Fibroblast of lung (primary cell): ENCODE data around the gene LGR4. TPM values are rescaled to one million over a fixed set of nuclear protein-coding genes. Genes with fewer than 3 reads are reported as not detected.

Experiments used
- DNase-seq, 2 donors: peaks; one replicate each; pipeline versions ENCODE4 v3.0.0 to v3.0.0-alpha.2; 2010; ENCODE audit warnings: low read depth in 2 of 2
- H2AFZ ChIP-seq: 2 replicates; pipeline ENCODE4 v1.5.1; 2012; ENCODE audit warnings: low read length, control low read depth, inconsistent platforms
- H3K27ac ChIP-seq: 2 replicates; pipeline ENCODE4 v1.5.1; 2011; ENCODE audit warnings: low read length, control low read depth; ENCODE audit not compliant: insufficient read depth
- H3K27me3 ChIP-seq: 2 replicates; pipeline ENCODE4 v1.5.1; 2011; ENCODE audit warnings: mild to moderate bottlenecking, low read length; ENCODE audit not compliant: control insufficient read depth, insufficient read depth
- H3K36me3 ChIP-seq: 2 replicates; pipeline ENCODE4 v1.5.1; 2011; ENCODE audit warnings: low read length; ENCODE audit not compliant: control insufficient read depth, insufficient read depth
- H3K4me1 ChIP-seq: 2 replicates; pipeline ENCODE4 v1.5.1; 2011; ENCODE audit warnings: low read length; ENCODE audit not compliant: control insufficient read depth, insufficient read depth; ENCODE audit errors: extremely low read depth
- H3K4me2 ChIP-seq: 2 replicates; pipeline ENCODE4 v1.5.1; 2011; ENCODE audit warnings: low read length, control low read depth; ENCODE audit not compliant: insufficient read depth; ENCODE audit errors: extremely low read depth
- H3K4me3 ChIP-seq, 4 experiments: fragments of 200-600 bp in 1 of 4; sonication (generic) in 1 of 4; replicated peaks in 1 of 4; 2 replicates each; pipeline ENCODE4 v1.5.1; 2011 to 2016; ENCODE audit warnings: low read length in 4 of 4, low read depth in 3 of 4, mild to moderate bottlenecking in 3 of 4, control low read depth in 2 of 4, inconsistent platforms in 1 of 4, mixed read lengths in 1 of 4; ENCODE audit not compliant: insufficient read depth in 1 of 4; ENCODE audit errors: control extremely low read depth in 1 of 4
- H3K79me2 ChIP-seq: 2 replicates; pipeline ENCODE4 v1.5.1; 2012; ENCODE audit warnings: mild to moderate bottlenecking, low read length, inconsistent platforms; ENCODE audit not compliant: control insufficient read depth, insufficient read depth
- H3K9ac ChIP-seq: 2 replicates; pipeline ENCODE4 v1.5.1; 2011; ENCODE audit warnings: mild to moderate bottlenecking, low read length, control low read depth; ENCODE audit not compliant: insufficient read depth
- H3K9me3 ChIP-seq: 2 replicates; pipeline ENCODE4 v1.5.1; 2012; ENCODE audit warnings: low read depth, low read length; ENCODE audit not compliant: control insufficient read depth, insufficient read depth
- H4K20me1 ChIP-seq: 2 replicates; pipeline ENCODE4 v1.5.1; 2011; ENCODE audit warnings: low read length; ENCODE audit not compliant: control insufficient read depth, insufficient read depth; ENCODE audit errors: extremely low read depth
- CTCF ChIP-seq, 2 donors: IDR thresholded peaks in 1 of 2; conservative IDR thresholded peaks in 1 of 2; 1 replicate in 1 of 2; 2 replicates in 1 of 2; pipeline ENCODE4 v1.5.1; 2011 to 2012; ENCODE audit warnings: low read length in 2 of 2, control low read depth in 1 of 2, inconsistent platforms in 1 of 2, low read depth in 1 of 2, mild to moderate bottlenecking in 1 of 2
- EZH2 ChIP-seq: IDR thresholded peaks from 2 replicates; pipeline ENCODE4 v1.5.1; 2012; ENCODE audit warnings: low read length, control low read depth, mild to moderate bottlenecking; ENCODE audit errors: missing control alignments
- polyA plus RNA-seq, 2 donors: library from polyadenylated mRNA; depleted of rRNA in 1 of 2; stranded (reverse) in 1 of 2; unstranded in 1 of 2; fragments of >200 nt; gene quantifications; 2 replicates each; pipeline ENCODE4 v1.2.1, GENCODE V29; 2011 to 2012; ENCODE audit warnings: missing spikeins in 1 of 2
- total RNA-seq: library from RNA; depleted of rRNA; stranded (reverse); fragments of >200 nt; gene quantifications from 2 replicates; pipeline ENCODE4 v1.2.1, GENCODE V29; 2014

The LGR4 gene
- total and polyA plus RNA-seq, 2 donors (not counting 1 experiment from before 2014, with no cell fraction given), result 6.4 to 8.8 TPM

GRCh38 chr11:27443746-27444507, 28.7 kb downstream of the LGR4 start:
- Histone ChIP-seq H3K36me3 (no peaks in the 10 kb centered on the region), H3K9ac (no peak overlapping the region), H3K27me3 (no peaks in the 10 kb centered on the region), H3K79me2 (no peaks in the 10 kb centered on the region), H3K27ac (no peak overlapping the region), H4K20me1 (no peaks in the 10 kb centered on the region), H3K4me1 (no peaks in the 10 kb centered on the region), H3K4me2 (no peak overlapping the region), H3K9me3 (no peaks in the 10 kb centered on the region), H2AFZ (no peak overlapping the region), H3K4me3 (no peak overlapping the region)
- DNase-seq, result no peak
- TF ChIP-seq EZH2 (no peak), CTCF (conservative IDR thresholded peaks at IDR 0.05 in 1 of 2, IDR thresholded peaks at IDR 0.05 in 1 of 2; ENCODE audit: low read depth in 1 of 2, low read length in 2 of 2) (no peak)

- no peak overlapping the region for H3K4me3 ChIP-seq
- H3K9me3 ChIP-seq, result no peaks in the 10 kb centered on the region
- H3K9ac ChIP-seq, result no peak overlapping the region
- DNase-seq, result no peak
- H3K79me2 ChIP-seq, result no peaks in the 10 kb centered on the region
- TF ChIP-seq EZH2, result no peak
- no peak for TF ChIP-seq CTCF (conservative IDR thresholded peaks at IDR 0.05 in 1 of 2, IDR thresholded peaks at IDR 0.05 in 1 of 2; ENCODE audit: low read depth in 1 of 2, low read length in 2 of 2)
- no peak overlapping the region for H3K27ac ChIP-seq
- no peaks in the 10 kb centered on the region for H3K4me1 ChIP-seq
- no peak overlapping the region for H2AFZ ChIP-seq
- no peaks in the 10 kb centered on the region for H3K27me3 ChIP-seq
- no peaks in the 10 kb centered on the region for H4K20me1 ChIP-seq
- H3K36me3 ChIP-seq, result no peaks in the 10 kb centered on the region
- H3K4me2 ChIP-seq, result no peak overlapping the region
Measured at GRCh38 chr11:27443227-27443626, 29.4 kb downstream of the LGR4 start.

- DNase-seq, result no peak
- Histone ChIP-seq H3K27me3 (no peaks in the 10 kb centered on the region), H3K9me3 (no peaks in the 10 kb centered on the region), H3K79me2 (no peaks in the 10 kb centered on the region), H3K4me2 (no peak overlapping the region), H4K20me1 (no peaks in the 10 kb centered on the region), H3K9ac (no peak overlapping the region), H3K27ac (no peak overlapping the region), H3K4me3 (no peak overlapping the region), H3K4me1 (no peaks in the 10 kb centered on the region), H3K36me3 (no peaks in the 10 kb centered on the region), H2AFZ (no peak overlapping the region)
- TF ChIP-seq EZH2 (no peak), CTCF (conservative IDR thresholded peaks at IDR 0.05 in 1 of 2, IDR thresholded peaks at IDR 0.05 in 1 of 2; ENCODE audit: low read depth in 1 of 2, low read length in 2 of 2) (no peak)
Measured at GRCh38 chr11:27440090-27440489, 32.5 kb downstream of the LGR4 start.
